ENCODE data around the gene UVRAG. TPM values are rescaled to one million over a fixed set of nuclear protein-coding genes. Genes with fewer than 3 reads are reported as not detected.

Gene UVRAG
- total and polyA plus RNA-seq, 2 of the 4 experiments (the other 2 are of a cell fraction), result 5.6 to 10.9 TPM

- Histone ChIP-seq H2BK20ac (ENCODE audit: low read depth, low read length) (no peak overlapping the region; the same call in 1 of the 2 replicates), H4K8ac (ENCODE audit: low read depth in 2 of 2, low read length in 2 of 2) (no peak overlapping the region), H3K9me3 (ENCODE audit: control insufficient read depth, insufficient read depth, low read length) (no peaks in the 10 kb centered on the region), H3K14ac (replicated peaks; ENCODE audit: low read depth, low read length) (0 out of 2 replicates have a peak overlapping the region, but pooled peaks have one; percentile 26), H3K4me1 (ENCODE audit: control insufficient read depth, insufficient read depth, low read length) (peaks cover 7% of the 10 kb centered on the region), H2BK15ac (ENCODE audit: low read depth, low read length) (peak overlapping the region; percentile 28; the same call in 1 of the 3 replicates), H3K18ac (ENCODE audit: low read depth, low read length) (peak overlapping the region; percentile 54; the same call in 1 of the 2 replicates), H3K56ac (ENCODE audit: extremely low read depth, insufficient read depth, low read length) (no peak overlapping the region), H3K23ac (ENCODE audit: low read depth, low read length) (no peak overlapping the region), H4K5ac (ENCODE audit: low read depth, low read length) (no peak overlapping the region), H3K4ac (ENCODE audit: low read depth, low read length) (peak overlapping the region; percentile 13; the same call in 1 of the 2 replicates), H2AK5ac (ENCODE audit: low read depth, low read length) (no peak overlapping the region), H2AK9ac (replicated peaks; ENCODE audit: low read depth, low read length, poor library complexity) (no peak overlapping the region), H3K79me1 (ENCODE audit: low read depth in 1 of 2, low read length in 2 of 2) (no peaks in the 10 kb centered on the region), H4K91ac (ENCODE audit: insufficient read depth, low read depth, low read length) (no peak overlapping the region; the same call in 1 of the 2 replicates), H2AFZ (replicated peaks; ENCODE audit: low read length, poor library complexity) (no peak overlapping the region), H3K9ac (ENCODE audit: low read depth, low read length) (no peak overlapping the region), H2BK120ac (ENCODE audit: low read depth, low read length) (0 out of 2 replicates have a peak overlapping the region, but pooled peaks have one; percentile 12), H3K4me2 (ENCODE audit: low read depth, low read length) (no peak overlapping the region), H2BK5ac (ENCODE audit: low read depth, low read length, poor library complexity, severe bottlenecking) (no peak overlapping the region), H3K27ac (ENCODE audit: insufficient read depth, low read length) (no peak overlapping the region), H3K9me1 (ENCODE audit: insufficient read depth, low read length) (peaks cover 3% of the 10 kb centered on the region; the same call in 1 of the 2 replicates), H3K36me3 (ENCODE audit: control insufficient read depth, insufficient read depth, low read length) (no peaks in the 10 kb centered on the region), H3K27me3 (ENCODE audit: control insufficient read depth, insufficient read depth, low read length) (no peaks in the 10 kb centered on the region), H4K20me1 (ENCODE audit: insufficient read depth, low read length) (0 out of 2 replicates have a peak, but pooled peaks cover 3% of the 10 kb centered on the region), H3K4me3 (ENCODE audit: insufficient read depth, low read depth, low read length) (no peak overlapping the region)
- ATAC-seq (ENCODE audit: low read depth) (no peak), DNase-seq (no peak)
- ChIA-PET CTCF (no interaction called here), POLR2A (ENCODE audit: unreplicated experiment) (interaction anchor here (0.6 kb wide), 1 partner anchor 110 kb away, joined by 3 read pairs; no protein-coding TSS in a partner anchor)
- 100% methylated on average over 1 of the region's 3 CpGs; no CpG with 5 or more reads in 1 of the 2 experiments for WGBS, 2 experiments (ENCODE audit: extremely low coverage in 2 of 2, insufficient read length in 1 of 2)
- TF ChIP-seq MAZ (IDR thresholded peaks at IDR 0.05; ENCODE audit: borderline replicate concordance, low read depth, low read length) (no peak), CTCF (conservative IDR thresholded peaks at IDR 0.05; ENCODE audit: low read depth, low read length) (no peak), BHLHE40 (IDR thresholded peaks at IDR 0.05; ENCODE audit: low read depth, low read length) (no peak), FOS (IDR thresholded peaks at IDR 0.05; ENCODE audit: low read depth, low read length) (no peak), NFE2L2 (IDR thresholded peaks at IDR 0.05; ENCODE audit: low read depth, low read length) (no peak), CEBPB (IDR thresholded peaks at IDR 0.05; ENCODE audit: low read depth, low read length) (no peak), MAFK (IDR thresholded peaks at IDR 0.05; ENCODE audit: low read depth, low read length) (no peak), RFX5 (IDR thresholded peaks at IDR 0.05; ENCODE audit: low read depth, low read length) (no peak), RAD21 (IDR thresholded peaks at IDR 0.05; ENCODE audit: low read length) (no peak), SMC3 (IDR thresholded peaks at IDR 0.05; ENCODE audit: low read depth, low read length) (no peak)
- TF ChIP-seq, protein P1, sequence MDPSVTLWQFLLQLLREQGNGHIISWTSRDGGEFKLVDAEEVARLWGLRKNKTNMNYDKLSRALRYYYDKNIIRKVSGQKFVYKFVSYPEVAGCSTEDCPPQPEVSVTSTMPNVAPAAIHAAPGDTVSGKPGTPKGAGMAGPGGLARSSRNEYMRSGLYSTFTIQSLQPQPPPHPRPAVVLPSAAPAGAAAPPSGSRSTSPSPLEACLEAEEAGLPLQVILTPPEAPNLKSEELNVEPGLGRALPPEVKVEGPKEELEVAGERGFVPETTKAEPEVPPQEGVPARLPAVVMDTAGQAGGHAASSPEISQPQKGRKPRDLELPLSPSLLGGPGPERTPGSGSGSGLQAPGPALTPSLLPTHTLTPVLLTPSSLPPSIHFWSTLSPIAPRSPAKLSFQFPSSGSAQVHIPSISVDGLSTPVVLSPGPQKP (IDR thresholded peaks at IDR 0.05; ENCODE audit: borderline replicate concordance, low read depth, low read length), result no peak
- TF ChIP-seq, protein P2, sequence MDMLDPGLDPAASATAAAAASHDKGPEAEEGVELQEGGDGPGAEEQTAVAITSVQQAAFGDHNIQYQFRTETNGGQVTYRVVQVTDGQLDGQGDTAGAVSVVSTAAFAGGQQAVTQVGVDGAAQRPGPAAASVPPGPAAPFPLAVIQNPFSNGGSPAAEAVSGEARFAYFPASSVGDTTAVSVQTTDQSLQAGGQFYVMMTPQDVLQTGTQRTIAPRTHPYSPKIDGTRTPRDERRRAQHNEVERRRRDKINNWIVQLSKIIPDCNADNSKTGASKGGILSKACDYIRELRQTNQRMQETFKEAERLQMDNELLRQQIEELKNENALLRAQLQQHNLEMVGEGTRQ (IDR thresholded peaks at IDR 0.05; ENCODE audit: low read depth, low read length), result no peak
- dilution Hi-C loops (cut with HindIII; ENCODE audit: low sequenced_read_pairs, unreplicated experiment), result no loop called here
- BruUV-seq (replicated peaks), result no TSS peak
- in situ Hi-C loops (cut with MboI; ENCODE audit: low sequenced_read_pairs), result no loop called here
- intact Hi-C loops (cut with micrococcal nuclease), result no loop called here
Observed at GRCh38 chr11:76025817-76026216, 210.8 kb downstream of the UVRAG start.

Data from IMR-90 (cell line).